Heart right ventricle (tissue), 16 donors: ENCODE data around the gene LRRC61. TPM values are rescaled to one million over a fixed set of nuclear protein-coding genes. Genes with fewer than 3 reads are reported as not detected.

Source experiments
- ATAC-seq, 8 donors: fragments of 200-7000 bp; cut with Tn5 transposase; one replicate each; pipeline ENCODE4 v1.9.1; 2020; ENCODE audit warnings: mild to moderate bottlenecking in 8 of 8, moderate library complexity in 8 of 8, moderate number of reproducible peaks in 1 of 8
- DNase-seq, 2 donors: peaks; one replicate each; pipeline ENCODE4 v3.0.0-alpha.2; 2020
- H3K27ac ChIP-seq, 10 donors: fragments of 200-600 bp; sonication (generic) in 2 of 10; one replicate each; pipeline versions ENCODE4 v1.5.0 to v1.8.0; 2020 to 2022; ENCODE audit warnings: mild to moderate bottlenecking in 3 of 10
- H3K27me3 ChIP-seq, 7 donors: fragments of 200-600 bp; one replicate each; pipeline ENCODE4 v1.8.0; 2021 to 2022; ENCODE audit warnings: mild to moderate bottlenecking in 2 of 7
- H3K36me3 ChIP-seq, 9 donors: fragments of 200-600 bp; sonication (generic) in 1 of 9; one replicate each; pipeline versions ENCODE4 v1.5.0 to v1.8.0; 2020 to 2022; ENCODE audit warnings: mild to moderate bottlenecking in 2 of 9
- H3K4me1 ChIP-seq, 9 donors: fragments of 200-600 bp; sonication (generic) in 1 of 9; one replicate each; pipeline versions ENCODE4 v1.5.0 to v1.8.0; 2020 to 2022; ENCODE audit warnings: mild to moderate bottlenecking in 4 of 9
- H3K4me3 ChIP-seq, 10 donors: fragments of 200-600 bp; sonication (generic) in 2 of 10; one replicate each; pipeline versions ENCODE4 v1.5.0 to v1.8.0; 2020 to 2022; ENCODE audit warnings: mild to moderate bottlenecking in 7 of 10, moderate library complexity in 2 of 10
- H3K9me3 ChIP-seq, 11 donors: fragments of 200-600 bp in 10 of 11; sonication (generic) in 2 of 11; one replicate each; pipeline versions ENCODE4 v1.5.0 to v1.8.0; 2013 to 2022; ENCODE audit warnings: mild to moderate bottlenecking in 2 of 11, control low read depth in 1 of 11, moderate library complexity in 1 of 11
- CTCF ChIP-seq, 9 donors: fragments of 200-600 bp; sonication (generic) in 2 of 9; IDR thresholded peaks; one replicate each; pipeline versions ENCODE4 v1.5.0 to v1.8.0; 2021 to 2022; ENCODE audit warnings: antibody characterized with exemption in 9 of 9, mild to moderate bottlenecking in 5 of 9, moderate library complexity in 1 of 9
- WGBS, 2 donors: extraction: QIAGEN DNeasy Blood & Tissue Kit; methylation state at CpG; one replicate each; pipeline ENCODE4 v1.1.7; 2013; ENCODE audit warnings: inconsistent platforms in 1 of 2; 5-methylcytosine and 5-hydroxymethylcytosine counted together
- intact Hi-C, 10 donors: fragments of 100-400 bp; cut with DNase I; formaldehyde crosslinking; loops; one replicate each; pipeline versions ENCODE4 v1.11.1 to v1.14.2; 2022
- polyA plus RNA-seq, 2 donors: library from polyadenylated mRNA; stranded (reverse); fragments of 200-250 nt; gene quantifications; one replicate each; pipeline ENCODE4 v1.2.3, GENCODE V29; 2013
- total RNA-seq, 10 donors: library from RNA; stranded (reverse); fragmentation: NEBNext Ultra II Directional in 3 of 10; extraction: Animal tissue kit (Norgen Biotek cat#: 25700) in 3 of 10; gene quantifications; one replicate each; pipeline versions ENCODE4 v1.2.1 to v1.2.4, GENCODE V29; 2021 to 2023
- donor health status: Arrhythmogenic right ventricular cardiomyopathy.
- donor health status: ischemic (EF 13 %, LVEDD 7.1; RV severe dilation, severe dysfunction).
- donor health status: healthy with polysubstance abuse.
- donor health status: DM: no; HTN: yes; CAD: no.
- donor health status: DM: no; HTN: no; CAD: no.
- donor health status: ischemic (EF 25% LVEDD 6.9; RV normal size, moderate dysfunction).
- donor health status: ischemic (EF 25% LVEDD 5.7; RV mildly dilated, moderate dysfunction).
- donor health status: healthy.
- donor health status: DM: yes; HTN: yes; CAD: no.
- donor health status: Ischemic cardiomyopathy.
- donor health status: ischemic (EF 35%, LVEDD 5.7; RV mildly dilated, moderate dysfunction).
- donor health status: nonischemic (EF 11% LVEDD 7.7; RV severe dilation, severe dysfunction).
- donor health status: DM: yes; HTN: yes; CAD: no.
- donor health status: PGD.
- donor health status: ischemic (EF 29% LVEDD 5.4; RV normal size, mild dysfunction).
- donor health status: nonischemic (EF 23%, LVEDD 6.1; RV moderate dilation, normal function).

The LRRC61 gene
- total and polyA plus RNA-seq, 12 donors: 1.2 to 6.4 (median 3.9) TPM

GRCh38 chr7:150381785-150382122 lies 58.6 kb downstream of the LRRC61 start:
- no peak for ATAC-seq
- WGBS, 2 donors: 94 to 100% methylated on average over 1 of the region's 1 CpG
- no peaks in the 10 kb centered on the region for H3K36me3 ChIP-seq
- H3K27me3 ChIP-seq: no peaks in the 10 kb centered on the region
- peaks cover 5 to 55% (median 38%) of the 10 kb centered on the region in 9 donors for H3K4me1 ChIP-seq
- no peak overlapping the region for H3K4me3 ChIP-seq
- intact Hi-C loops: no loop called here
- no peak for DNase-seq
- no peak overlapping the region for H3K27ac ChIP-seq
- TF ChIP-seq CTCF (IDR thresholded peaks at IDR 0.05): no peak
- no peaks in the 10 kb centered on the region for H3K9me3 ChIP-seq

GRCh38 chr7:150382123-150382843 lies 59.1 kb downstream of the LRRC61 start:
- Histone ChIP-seq H3K4me1 (peaks cover 5 to 56% (median 35%) of the 10 kb centered on the region in 9 donors), H3K36me3 (no peaks in the 10 kb centered on the region), H3K27me3 (no peaks in the 10 kb centered on the region), H3K4me3 (no peak overlapping the region), H3K27ac (no peak overlapping the region), H3K9me3 (no peaks in the 10 kb centered on the region)
- WGBS, 2 donors: 86 to 88% methylated on average over 20 of the region's 20 CpGs
- intact Hi-C loops: no loop called here
- DNase-seq (no peak), ATAC-seq (no peak)
- TF ChIP-seq CTCF (IDR thresholded peaks at IDR 0.05): no peak

- WGBS, 2 donors: 74 to 76% methylated on average over 4 of the region's 4 CpGs
- H3K4me3 ChIP-seq: no peak overlapping the region
- H3K4me1 ChIP-seq: peaks cover 5 to 51% (median 29%) of the 10 kb centered on the region in 9 donors
- no peak overlapping the region for H3K27ac ChIP-seq
- no peaks in the 10 kb centered on the region for H3K36me3 ChIP-seq
- ATAC-seq (no peak), DNase-seq (no peak)
- intact Hi-C loops: no loop called here
- no peak for TF ChIP-seq CTCF (IDR thresholded peaks at IDR 0.05)
- no peaks in the 10 kb centered on the region for H3K27me3 ChIP-seq
- no peaks in the 10 kb centered on the region for H3K9me3 ChIP-seq
Observed at GRCh38 chr7:150382844-150383225, 59.7 kb downstream of the LRRC61 start.

GRCh38 chr7:150383710-150384397 lies 60.7 kb downstream of the LRRC61 start:
- Histone ChIP-seq H3K9me3 (no peaks in the 10 kb centered on the region), H3K4me3 (no peak overlapping the region), H3K27ac (no peak overlapping the region), H3K27me3 (no peaks in the 10 kb centered on the region), H3K4me1 (peaks cover 5 to 49% (median 25%) of the 10 kb centered on the region in 9 donors), H3K36me3 (peaks cover 0 to 5% (median 0%) of the 10 kb centered on the region in 9 donors)
- ATAC-seq: no peak
- WGBS, 2 donors: 82 to 84% methylated on average over 22 of the region's 22 CpGs
- TF ChIP-seq CTCF (IDR thresholded peaks at IDR 0.05): no peak
- intact Hi-C loops: no loop called here
- DNase-seq: no peak
